PFSK-1 (cell line): ENCODE data around the gene PPM1A.

ENCODE experiments used
- POLR2AphosphoS5 ChIP-seq: IDR thresholded peaks from 2 replicates; pipeline ENCODE4 v1.6.1; 2012; ENCODE audit warnings: low read depth, mild to moderate bottlenecking, control low read depth, low read length, moderate library complexity
- TAF1 ChIP-seq: IDR thresholded peaks from 2 replicates; pipeline ENCODE4 v1.6.1; 2012; ENCODE audit warnings: low read length, control low read depth, borderline replicate concordance; ENCODE audit not compliant: insufficient read depth

- TF ChIP-seq TAF1 = no peak
- TF ChIP-seq POLR2AphosphoS5 = no peak
Observed at GRCh38 chr14:60273956-60274355, 24.9 kb downstream of the PPM1A start.
